Ishikawa (cell line): ENCODE measurements around the gene OSBP.

ENCODE experiments used
- CEBPB ChIP-seq: IDR thresholded peaks from 2 replicates; pipeline ENCODE4 v1.6.1; 2012
- CREB1 ChIP-seq: IDR thresholded peaks from 2 replicates; pipeline ENCODE4 v1.6.1; 2012; ENCODE audit warnings: low read depth
- EGR1 ChIP-seq: IDR thresholded peaks from 2 replicates; pipeline ENCODE4 v1.6.1; 2012
- EP300 ChIP-seq: IDR thresholded peaks from 2 replicates; pipeline ENCODE4 v1.6.1; 2012; ENCODE audit warnings: borderline replicate concordance
- FOXM1 ChIP-seq: IDR thresholded peaks from 2 replicates; pipeline ENCODE4 v1.6.1; 2012; ENCODE audit warnings: low read depth, borderline replicate concordance
- MAX ChIP-seq: IDR thresholded peaks from 2 replicates; pipeline ENCODE4 v1.6.1; 2012
- NFIC ChIP-seq: IDR thresholded peaks from 2 replicates; pipeline ENCODE4 v1.6.1; 2012
- RAD21 ChIP-seq: IDR thresholded peaks from 2 replicates; pipeline ENCODE4 v1.6.1; 2012; ENCODE audit warnings: low read depth
- REST ChIP-seq: IDR thresholded peaks from 2 replicates; pipeline ENCODE4 v1.6.1; 2012; ENCODE audit warnings: low read depth, mild to moderate bottlenecking
- TAF1 ChIP-seq: IDR thresholded peaks from 2 replicates; pipeline ENCODE4 v1.6.1; 2012; ENCODE audit warnings: low read depth, mild to moderate bottlenecking
- TCF12 ChIP-seq: IDR thresholded peaks from 2 replicates; pipeline ENCODE4 v1.6.1; 2012; ENCODE audit warnings: low read depth
- TEAD4 ChIP-seq: IDR thresholded peaks from 2 replicates; pipeline ENCODE4 v1.6.1; 2012
- USF1 ChIP-seq: IDR thresholded peaks from 2 replicates; pipeline ENCODE4 v1.6.1; 2012
- YY1 ChIP-seq: IDR thresholded peaks from 2 replicates; pipeline ENCODE4 v1.6.1; 2012; ENCODE audit warnings: low read depth
- ZBTB7A ChIP-seq: IDR thresholded peaks from 2 replicates; pipeline ENCODE4 v1.6.1; 2012; ENCODE audit warnings: low read depth

OSBP gene

GRCh38 chr11:59548309-59548656 is 67.3 kb downstream of the OSBP start:
- TF ChIP-seq EGR1 (no peak), NFIC (no peak), ZBTB7A (no peak), TCF12 (no peak), TEAD4 (no peak), CREB1 (no peak), RAD21 (no peak), FOXM1 (no peak), USF1 (no peak), YY1 (no peak), CEBPB (no peak), MAX (no peak), REST (no peak), TAF1 (no peak), EP300 (no peak)

- TF ChIP-seq MAX: no peak
- TF ChIP-seq FOXM1: no peak
- TF ChIP-seq RAD21: no peak
- TF ChIP-seq NFIC: no peak
- TF ChIP-seq USF1: no peak
- TF ChIP-seq ZBTB7A: no peak
- no peak for TF ChIP-seq TAF1
- TF ChIP-seq REST: no peak
- no peak for TF ChIP-seq YY1
Observed at GRCh38 chr11:59545179-59546020, 70.2 kb downstream of the OSBP start.

- TF ChIP-seq CEBPB (no peak), YY1 (no peak), EGR1 (no peak), NFIC (no peak), CREB1 (no peak), REST (no peak), USF1 (no peak), EP300 (no peak), TCF12 (no peak), MAX (no peak), TAF1 (no peak), TEAD4 (no peak), ZBTB7A (no peak), FOXM1 (no peak), RAD21 (no peak)
Observed at GRCh38 chr11:59544869-59545178, 70.8 kb downstream of the OSBP start.
